Sigmoid colon (tissue), 4 donors: ENCODE results near the gene CCNE1.

Experiments used
- CTCF ChIP-seq, 4 experiments: fragments of 450-650 bp in 3 of 4; fragments of 200-600 bp in 1 of 4; IDR thresholded peaks; one replicate each; pipeline ENCODE4 v1.5.1; 2016 to 2019; ENCODE audit warnings: antibody characterized with exemption in 4 of 4, mild to moderate bottlenecking in 3 of 4, moderate library complexity in 2 of 4
- POLR2AphosphoS5 ChIP-seq, 4 donors: sonication (generic); formaldehyde crosslinking; IDR thresholded peaks; one replicate each; pipeline ENCODE4 v1.6.1; 2017; ENCODE audit warnings: antibody characterized with exemption in 4 of 4

- TF ChIP-seq CTCF (IDR thresholded peaks at IDR 0.05) (no peak), POLR2AphosphoS5 (IDR thresholded peaks at IDR 0.05) (no peak)
Measured at GRCh38 chr19:29823581-29824330, 12.0 kb downstream of the CCNE1 start.
